Tibial nerve (tissue), 3 donors: ENCODE data around the gene CD163L1.

Experiments used
- CTCF ChIP-seq, 5 experiments: fragments of 200-600 bp in 3 of 5; fragments of 450-650 bp in 2 of 5; sonication (generic) in 3 of 5; IDR thresholded peaks; one replicate each; pipeline ENCODE4 v1.5.1; 2016 to 2019; ENCODE audit warnings: antibody characterized with exemption in 5 of 5, mild to moderate bottlenecking in 3 of 5, moderate library complexity in 2 of 5
- POLR2A ChIP-seq, 2 donors: fragments of 450-650 bp; IDR thresholded peaks; one replicate each; pipeline ENCODE4 v1.6.1; 2017; ENCODE audit warnings: antibody characterized with exemption in 2 of 2, mild to moderate bottlenecking in 2 of 2, moderate library complexity in 2 of 2

- no peak for TF ChIP-seq POLR2A (IDR thresholded peaks at IDR 0.05)
- TF ChIP-seq CTCF (IDR thresholded peaks at IDR 0.05) = no peak
Measured at GRCh38 chr12:7472060-7472459, 28.1 kb upstream of the CD163L1 start.
